HG02588 (cell line): ENCODE data around the gene KCNMA1.

Experiments
- ATAC-seq: cut with Tn5 transposase; IDR thresholded peaks from one replicate; pipeline ENCODE4 v1.9.1; 2021; ENCODE audit warnings: mild to moderate bottlenecking, moderate library complexity; ENCODE audit not compliant: unreplicated experiment

KCNMA1 gene

DNA sequence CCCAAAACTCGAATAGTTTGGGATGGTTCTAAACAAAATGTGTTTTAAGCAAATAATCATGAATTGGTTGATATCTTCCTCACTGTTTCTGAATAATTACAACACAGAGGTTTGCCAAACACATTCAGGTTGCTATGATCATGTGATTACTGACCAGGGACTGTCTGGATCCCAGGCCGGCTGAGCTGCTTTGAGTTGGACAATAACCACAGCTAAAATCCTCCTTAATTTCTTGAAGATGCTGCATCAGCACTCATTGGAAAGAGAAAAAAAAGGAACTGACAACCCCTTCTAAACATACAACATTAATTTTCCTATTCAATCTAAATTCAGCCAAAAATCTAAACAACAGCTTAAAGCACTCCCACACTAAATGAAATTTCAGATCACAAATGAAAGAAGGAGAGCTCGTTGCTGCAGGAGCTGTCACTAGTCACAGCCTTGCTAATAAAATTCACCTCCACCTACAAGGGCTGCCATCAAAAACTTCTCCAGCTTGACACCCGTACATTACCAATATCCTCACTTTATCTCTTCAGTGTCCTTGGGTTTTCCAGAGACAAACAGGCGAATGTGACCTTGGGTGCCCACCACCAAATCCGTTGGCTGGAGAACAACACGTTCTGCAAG lies 560.2 kb downstream of the KCNMA1 start:
- ATAC-seq = no peak

DNA sequence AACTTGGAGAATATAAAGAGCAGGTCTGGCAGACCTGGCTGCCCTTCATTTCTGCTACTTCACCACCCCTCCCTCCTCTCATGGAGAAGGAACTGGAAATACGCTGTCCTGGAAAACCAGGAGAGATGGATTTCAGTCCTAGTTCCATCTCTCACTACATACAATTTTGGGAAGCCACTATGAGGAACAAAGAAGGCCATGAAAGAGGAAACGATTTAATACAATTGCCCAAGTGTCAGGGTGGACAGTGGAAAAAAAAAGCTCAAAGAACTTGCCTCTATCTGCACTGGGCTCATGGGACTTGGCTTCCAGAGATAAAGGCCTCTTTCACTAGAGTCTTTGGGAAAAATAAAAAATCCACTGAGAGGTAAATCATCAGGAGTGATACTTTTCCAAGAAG lies 561.7 kb downstream of the KCNMA1 start:
- no peak for ATAC-seq

DNA sequence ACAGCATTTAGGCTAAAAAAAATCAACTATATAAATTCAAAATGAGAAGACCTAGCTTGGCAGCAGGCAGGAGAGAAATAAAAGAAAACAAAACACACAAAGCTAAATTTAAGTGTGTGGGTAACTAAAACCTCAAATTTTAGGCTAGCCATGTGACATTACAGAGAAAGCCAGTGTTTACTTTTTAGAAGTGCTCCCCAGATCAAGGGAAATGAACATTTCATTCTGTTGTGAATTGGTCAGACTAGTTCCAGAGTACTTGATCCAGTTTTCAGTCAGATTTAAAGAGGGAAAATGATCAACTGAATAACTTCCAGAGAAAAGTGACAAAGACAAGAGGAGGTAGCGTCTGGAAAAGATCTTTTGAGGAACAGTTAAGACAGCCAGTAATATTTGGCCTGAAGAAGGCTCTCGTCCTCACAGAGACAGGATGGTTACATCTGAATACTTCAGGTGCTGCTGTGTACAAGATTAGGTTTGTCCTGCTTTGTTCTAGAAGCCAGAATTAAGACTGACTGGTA lies 563.4 kb downstream of the KCNMA1 start:
- ATAC-seq = no peak

DNA sequence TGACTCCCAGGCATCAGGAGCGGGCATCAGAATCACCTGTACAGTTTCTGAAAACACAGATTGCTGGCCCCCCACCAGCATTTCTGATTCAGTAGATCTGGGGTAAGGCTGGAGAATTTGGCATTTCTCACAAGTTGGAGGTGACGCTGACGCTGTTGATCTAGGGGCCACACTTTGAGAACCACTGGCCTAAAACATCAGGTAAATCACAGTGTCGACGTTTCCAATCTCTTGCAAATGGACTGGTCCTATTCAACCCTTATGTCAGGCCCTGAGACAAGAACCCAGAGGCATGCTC lies 564.0 kb downstream of the KCNMA1 start:
- no peak for ATAC-seq

DNA sequence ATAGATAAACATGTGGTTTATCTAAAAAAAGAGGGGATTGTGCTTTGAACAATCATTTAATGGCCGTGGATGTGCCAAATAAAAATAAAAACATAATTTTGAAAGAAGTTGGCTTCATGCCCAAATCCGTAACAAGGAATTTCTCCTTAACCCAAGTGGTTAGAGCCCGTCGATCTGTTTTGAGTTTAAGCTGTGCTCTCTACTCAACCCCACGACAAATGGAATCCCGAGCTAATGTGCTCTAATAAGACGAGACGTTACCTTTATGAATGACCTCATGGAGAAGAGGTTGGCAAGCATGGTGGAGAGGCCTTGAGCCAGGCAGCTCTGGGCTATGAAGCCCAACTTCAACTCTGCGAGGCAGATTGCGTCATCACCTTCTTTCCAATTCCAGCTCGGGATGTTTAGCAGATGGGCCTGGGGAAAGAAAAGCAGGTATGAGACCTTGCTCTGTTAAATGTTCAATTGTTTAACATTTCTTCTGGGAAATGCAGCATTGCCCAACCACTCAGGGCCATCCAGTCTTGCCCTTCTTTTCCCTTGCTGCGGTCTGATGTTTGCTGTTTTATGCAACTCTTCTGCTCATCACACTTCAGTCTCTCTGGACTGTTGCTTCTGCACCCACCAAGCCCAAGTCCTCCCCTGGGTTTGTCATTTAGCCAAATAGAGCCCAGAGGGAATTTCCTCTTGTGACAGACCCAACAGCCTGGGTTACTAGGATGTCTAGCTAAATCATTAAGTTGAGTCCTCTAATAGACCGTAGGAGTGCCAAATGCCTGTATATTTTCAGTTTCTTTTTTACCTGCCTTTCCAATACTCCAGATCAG lies 564.6 kb downstream of the KCNMA1 start:
- no peak for ATAC-seq

DNA sequence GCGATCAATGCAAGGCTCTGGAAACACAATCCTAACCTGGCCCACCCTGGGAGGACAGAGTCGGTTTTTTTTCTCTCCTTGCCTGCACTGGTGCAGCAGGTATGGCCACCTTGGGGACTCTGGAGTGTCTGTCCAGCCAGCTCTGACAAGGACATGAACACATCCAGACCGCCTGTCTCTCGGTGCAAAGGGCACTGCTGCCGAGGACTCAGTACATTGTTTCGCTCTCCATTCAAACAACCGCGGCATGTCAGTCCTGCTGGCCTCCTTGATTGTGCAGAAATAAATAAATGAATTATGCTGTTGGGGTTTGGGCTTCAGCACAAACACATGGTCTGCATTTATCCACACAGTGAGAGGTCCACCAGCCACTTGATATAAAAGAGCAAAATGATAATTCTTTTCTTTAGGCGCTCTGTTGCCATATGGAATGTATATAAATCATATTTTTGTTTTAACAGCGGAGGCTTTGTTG lies 565.2 kb downstream of the KCNMA1 start:
- no peak for ATAC-seq

DNA sequence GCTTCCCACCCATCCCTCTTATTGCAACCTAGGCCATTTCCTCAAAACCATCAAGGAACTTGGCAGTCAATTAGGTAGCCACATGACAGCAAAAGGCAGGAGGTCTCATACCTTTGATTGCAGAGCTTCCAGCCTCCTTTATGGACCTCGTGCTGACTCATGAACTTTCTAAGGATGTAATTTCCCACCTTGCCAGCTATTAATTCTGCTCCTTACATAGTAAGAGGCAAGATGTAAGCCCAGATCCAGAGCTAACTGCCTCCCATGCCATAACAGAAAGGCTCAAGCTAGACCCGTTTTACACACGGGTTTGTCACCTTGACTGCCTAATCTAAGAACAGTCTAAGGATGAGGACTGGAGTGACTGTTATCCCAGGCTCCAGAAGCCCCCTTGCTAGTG lies 565.7 kb downstream of the KCNMA1 start:
- no peak for ATAC-seq

DNA sequence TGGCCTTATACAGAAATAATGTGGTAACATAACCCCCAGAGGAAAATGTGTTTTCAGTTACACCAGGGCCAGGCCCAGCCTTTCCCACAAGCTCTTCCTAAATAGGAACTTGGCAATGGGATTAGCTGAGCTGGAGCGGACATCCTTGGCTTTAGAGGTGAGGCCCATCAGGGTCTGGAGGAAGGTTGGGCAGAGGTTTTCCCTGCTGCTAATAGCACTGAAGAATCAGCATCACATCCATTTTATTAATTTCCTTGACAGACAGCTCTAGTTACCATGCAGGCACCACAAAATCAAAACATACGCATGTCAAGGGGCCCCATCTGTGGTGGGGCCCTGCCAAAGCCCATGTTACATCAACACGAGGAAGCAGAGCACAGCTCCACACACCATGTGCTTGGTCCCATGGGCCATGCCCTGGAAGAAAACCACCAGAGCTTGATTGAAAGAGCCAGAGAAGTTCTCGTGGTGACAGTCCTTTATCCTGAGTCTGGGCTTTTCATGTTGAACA lies 566.6 kb downstream of the KCNMA1 start:
- ATAC-seq = no peak

DNA sequence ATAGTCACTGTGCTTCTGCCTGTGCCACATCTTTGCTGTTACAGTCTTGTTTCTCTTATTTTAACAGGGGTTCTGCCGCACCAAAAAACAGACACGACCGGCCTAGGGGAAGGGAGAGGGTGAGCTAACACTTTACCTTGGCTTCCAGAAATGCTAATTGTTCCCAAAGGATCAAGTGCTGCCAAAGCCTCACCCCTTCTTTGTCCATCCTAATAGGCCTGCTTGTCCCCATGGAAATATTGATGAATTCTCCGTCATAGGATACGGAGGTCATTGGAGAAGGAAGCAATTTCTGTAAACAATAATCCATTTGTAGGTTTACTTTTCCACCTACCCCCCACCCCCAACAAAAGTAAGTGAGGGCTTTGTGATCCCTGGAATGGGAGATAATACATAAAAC lies 567.3 kb downstream of the KCNMA1 start:
- no peak for ATAC-seq

DNA sequence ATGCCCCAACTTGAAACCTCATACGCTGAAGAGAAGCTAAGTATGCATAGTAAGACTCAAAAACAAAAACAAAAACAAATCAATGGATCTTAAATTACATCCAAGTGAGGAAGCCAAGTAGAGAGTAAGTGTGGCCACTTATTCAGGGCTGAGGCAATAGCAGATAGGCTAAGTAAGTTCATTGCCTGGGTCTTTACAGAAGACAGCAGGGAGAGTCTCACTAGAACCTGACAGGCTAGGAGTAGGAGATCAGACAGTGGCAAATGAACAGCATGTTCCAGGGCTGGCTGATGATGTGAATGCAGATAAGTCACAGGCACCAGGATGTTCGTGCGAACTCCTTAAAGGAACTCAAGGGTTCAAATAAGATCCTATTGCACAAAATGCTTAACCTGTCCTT lies 568.6 kb downstream of the KCNMA1 start:
- ATAC-seq = no peak

DNA sequence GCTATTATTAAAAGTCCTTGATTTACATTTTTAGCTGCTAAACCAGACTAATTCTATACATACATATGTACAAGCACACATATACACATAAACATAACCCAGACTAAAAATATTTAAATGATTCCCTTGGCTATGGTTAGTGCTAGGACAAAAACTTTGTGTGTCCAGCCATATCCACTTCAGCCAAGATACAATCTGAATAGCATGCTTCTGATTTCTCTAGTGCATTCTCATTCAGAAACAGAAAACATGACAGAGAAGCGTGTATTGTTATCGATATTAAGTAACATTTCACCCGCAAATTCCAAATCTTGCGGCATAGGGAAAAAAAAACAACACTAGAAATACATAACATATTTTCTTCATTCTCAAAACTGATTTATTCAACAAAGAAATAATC lies 569.3 kb downstream of the KCNMA1 start:
- no peak for ATAC-seq

DNA sequence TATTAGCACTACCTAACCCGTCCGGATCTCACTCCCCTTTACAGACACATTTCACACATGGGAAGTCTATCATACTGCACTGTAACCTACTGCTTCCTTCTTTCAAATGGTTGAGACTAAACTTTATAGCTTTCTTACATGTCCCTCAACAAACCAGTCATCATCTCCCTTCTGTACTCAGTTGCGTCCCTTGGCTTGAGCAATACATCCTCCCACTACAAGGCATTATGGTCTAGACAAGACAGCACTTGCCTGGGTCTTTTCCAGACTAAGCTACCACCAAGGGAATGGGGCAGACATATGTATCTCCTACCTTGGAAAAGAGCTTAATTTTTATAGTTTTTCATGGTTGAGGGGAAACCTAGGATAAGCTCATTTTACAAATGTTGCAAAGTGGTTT lies 575.2 kb downstream of the KCNMA1 start:
- no peak for ATAC-seq

DNA sequence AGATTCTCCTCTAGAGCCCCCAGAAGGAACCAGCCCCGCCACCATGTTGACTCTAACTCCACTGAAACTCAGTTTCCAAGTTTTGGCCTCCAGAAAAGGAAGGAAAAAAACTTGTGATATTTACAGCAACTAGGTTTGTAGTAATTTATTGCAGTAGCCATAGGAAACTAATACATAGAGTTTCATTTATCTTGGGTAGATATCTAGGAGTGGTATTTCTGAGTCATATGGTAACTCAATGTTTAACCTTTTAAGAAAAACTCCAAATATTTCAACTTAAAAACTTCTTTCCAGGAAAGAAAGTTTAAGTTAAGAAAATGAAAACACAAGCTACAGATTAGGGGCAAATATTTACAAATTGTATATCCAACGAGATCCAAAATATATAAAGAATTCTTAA lies 576.7 kb downstream of the KCNMA1 start:
- no peak for ATAC-seq

DNA sequence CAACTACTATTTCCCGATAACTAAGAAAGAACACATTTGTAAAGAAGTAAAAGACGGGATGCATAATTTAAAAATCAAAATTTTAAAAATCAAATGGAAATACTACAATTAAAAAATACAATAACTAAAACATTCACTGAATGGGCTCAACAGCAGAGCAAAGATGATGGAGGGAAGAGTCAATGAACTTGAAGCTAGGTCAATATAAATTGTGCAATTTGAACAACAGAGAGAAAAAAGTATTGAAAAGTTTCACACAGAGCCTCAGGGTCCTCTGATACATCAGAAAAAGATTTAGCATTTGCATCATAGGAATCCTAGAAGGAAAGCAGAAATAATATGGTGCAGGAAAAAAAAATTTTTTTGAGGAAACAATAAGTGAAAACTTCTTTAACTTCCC lies 581.0 kb downstream of the KCNMA1 start:
- no peak for ATAC-seq

DNA sequence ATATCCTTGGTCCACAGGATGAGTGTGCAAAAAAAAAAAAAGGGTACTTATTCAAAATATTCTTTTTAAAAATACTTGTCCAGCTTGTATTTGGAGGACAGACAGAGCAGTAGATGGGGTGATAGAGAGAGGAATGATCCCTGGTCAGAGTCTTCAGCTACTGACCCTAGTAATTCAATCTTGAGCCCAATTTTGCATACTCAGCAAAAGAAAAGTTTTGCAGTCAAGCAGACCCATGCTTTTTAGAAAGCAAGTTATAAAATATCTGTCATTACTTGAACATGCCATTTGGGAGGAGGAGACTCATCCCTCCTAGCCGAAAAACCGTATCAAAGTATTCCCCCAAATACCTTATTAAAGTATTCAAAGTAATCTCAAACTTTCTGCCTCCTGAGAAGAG lies 585.0 kb downstream of the KCNMA1 start:
- ATAC-seq = no peak

DNA sequence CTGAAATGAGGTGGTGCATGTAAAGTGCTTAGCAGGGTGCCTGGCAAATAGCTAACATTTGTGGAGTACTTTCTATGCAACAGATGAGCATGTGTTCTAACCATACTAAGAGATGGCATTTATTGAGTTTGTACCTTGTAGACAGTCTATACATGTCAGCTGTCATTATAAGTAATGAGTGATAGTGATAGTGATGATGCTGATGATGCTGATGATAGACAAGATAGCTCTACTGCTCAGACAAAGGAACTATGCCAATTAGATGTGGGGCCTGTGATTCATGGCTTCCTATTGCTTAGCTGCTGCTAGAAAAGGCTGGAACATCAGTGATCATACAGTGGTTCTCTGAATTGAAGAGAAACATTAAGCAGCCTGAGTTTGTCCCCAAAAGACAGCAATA lies 585.8 kb downstream of the KCNMA1 start:
- ATAC-seq = no peak

DNA sequence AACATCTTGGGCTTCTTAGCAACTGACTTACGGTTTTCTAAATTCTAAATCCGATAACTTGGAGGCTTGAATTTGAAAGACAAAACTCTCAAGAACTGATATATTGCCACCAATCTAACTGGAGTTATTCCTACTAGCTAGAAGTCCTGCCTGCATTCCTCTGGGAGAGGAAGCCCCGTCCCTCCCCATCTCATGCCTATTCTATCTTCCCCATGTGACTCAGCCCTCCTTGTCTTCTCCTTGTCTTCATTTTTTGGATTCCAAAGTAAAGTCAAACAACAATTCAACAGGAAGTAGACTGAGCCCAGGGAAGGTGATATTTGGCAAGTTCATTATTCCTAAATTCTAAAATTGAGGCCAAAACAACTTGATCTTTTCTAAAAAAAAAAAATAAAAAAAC lies 587.7 kb downstream of the KCNMA1 start:
- no peak for ATAC-seq

DNA sequence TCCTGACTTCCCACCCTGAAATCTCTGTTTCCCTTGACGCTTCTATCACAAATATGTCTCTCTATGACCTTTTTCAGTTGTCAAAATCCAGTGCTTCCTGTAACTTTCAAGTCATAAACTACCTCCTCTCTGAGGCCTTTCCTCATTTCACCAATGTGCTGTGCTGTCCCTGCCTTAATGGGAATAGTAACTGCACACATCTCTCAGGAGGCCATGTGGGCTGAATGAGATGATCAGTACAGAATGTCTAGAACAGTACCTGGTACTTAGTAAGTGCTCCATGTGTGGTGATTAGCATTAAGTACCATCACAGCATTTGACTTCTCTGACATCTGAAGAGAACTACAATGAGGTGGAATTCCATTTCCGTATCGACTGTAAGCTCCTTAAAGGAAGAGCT lies 588.5 kb downstream of the KCNMA1 start:
- ATAC-seq = no peak

DNA sequence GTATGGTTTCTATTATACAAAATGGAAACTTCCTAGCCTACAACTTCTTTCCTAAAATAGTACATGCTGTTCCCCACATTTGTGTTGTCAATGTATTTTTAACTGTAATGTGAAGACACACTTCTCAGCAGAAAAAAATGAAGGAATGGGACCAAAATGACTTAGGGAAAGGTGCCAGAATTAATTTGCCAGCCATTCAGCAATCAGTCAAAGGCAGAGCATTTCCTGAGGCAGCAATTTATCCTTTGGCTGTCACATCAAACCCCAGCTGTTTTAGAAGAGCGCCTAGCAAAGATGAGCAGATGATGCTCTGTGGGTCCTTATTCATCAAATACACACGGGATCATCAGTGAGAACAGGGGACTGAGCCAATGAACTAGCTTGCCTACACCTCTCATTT lies 592.5 kb downstream of the KCNMA1 start:
- no peak for ATAC-seq

DNA sequence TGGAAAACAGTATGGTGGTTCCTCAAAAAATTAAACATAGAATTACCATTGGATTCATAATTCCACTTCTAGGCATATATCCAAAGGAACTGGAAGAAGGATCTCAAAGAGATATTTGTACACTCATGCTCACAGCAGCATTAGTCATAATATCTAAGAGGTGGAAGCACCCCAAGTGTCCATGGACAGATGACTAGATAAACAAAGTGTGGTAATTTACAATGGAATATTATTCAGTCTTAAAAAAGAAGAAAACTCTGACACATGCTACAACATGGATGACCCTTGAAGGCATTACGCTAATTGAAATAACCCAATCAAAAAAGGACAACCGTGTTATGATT lies 594.2 kb downstream of the KCNMA1 start:
- ATAC-seq = no peak

DNA sequence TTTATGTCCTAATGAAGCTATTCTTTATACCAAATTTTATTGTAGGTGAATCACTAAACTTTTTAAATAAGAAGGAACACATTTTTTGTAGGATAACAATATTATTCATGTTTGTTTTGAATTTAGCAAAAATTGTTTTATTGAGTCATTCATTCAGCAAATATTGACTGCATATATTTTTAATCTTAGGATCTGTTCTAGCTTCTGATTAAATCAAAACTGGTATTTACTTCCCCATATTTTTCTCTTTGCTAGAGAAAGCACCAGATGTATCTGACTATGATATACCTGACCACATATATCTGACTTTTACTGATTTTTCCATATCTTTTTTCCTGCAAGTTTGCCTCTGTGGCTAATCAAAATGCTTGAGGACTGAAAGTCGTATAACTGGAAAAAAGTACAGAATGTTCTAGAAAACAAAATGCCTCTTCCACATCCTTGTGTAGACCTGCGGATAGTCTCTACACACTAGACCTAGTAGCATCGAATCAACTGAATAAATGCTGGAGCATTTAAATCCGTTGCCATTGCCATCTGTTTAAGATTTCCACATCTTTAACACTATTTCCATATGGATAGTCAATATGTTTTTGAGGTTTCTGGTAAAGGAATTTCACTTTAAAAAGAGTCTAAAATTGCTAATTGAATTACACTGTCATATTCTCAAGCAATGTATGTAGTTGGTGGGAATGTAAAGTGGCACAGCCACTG lies 594.7 kb downstream of the KCNMA1 start:
- no peak for ATAC-seq
